K562 (cell line): ENCODE measurements around the gene SLC5A4.

Source experiments
- KLF10 ChIP-seq: fragments of 250-450 bp; sonication (Bioruptor Pico); IDR thresholded peaks from 2 replicates; pipeline ENCODE4 v1.6.1; 2021; ENCODE audit warnings: matching md5 sums
- TCF7L2 ChIP-seq: fragments of 150-350 bp; IDR thresholded peaks from 2 replicates; pipeline ENCODE4 v1.6.1; 2016; ENCODE audit warnings: low read depth, mild to moderate bottlenecking, low read length, moderate library complexity

DNA sequence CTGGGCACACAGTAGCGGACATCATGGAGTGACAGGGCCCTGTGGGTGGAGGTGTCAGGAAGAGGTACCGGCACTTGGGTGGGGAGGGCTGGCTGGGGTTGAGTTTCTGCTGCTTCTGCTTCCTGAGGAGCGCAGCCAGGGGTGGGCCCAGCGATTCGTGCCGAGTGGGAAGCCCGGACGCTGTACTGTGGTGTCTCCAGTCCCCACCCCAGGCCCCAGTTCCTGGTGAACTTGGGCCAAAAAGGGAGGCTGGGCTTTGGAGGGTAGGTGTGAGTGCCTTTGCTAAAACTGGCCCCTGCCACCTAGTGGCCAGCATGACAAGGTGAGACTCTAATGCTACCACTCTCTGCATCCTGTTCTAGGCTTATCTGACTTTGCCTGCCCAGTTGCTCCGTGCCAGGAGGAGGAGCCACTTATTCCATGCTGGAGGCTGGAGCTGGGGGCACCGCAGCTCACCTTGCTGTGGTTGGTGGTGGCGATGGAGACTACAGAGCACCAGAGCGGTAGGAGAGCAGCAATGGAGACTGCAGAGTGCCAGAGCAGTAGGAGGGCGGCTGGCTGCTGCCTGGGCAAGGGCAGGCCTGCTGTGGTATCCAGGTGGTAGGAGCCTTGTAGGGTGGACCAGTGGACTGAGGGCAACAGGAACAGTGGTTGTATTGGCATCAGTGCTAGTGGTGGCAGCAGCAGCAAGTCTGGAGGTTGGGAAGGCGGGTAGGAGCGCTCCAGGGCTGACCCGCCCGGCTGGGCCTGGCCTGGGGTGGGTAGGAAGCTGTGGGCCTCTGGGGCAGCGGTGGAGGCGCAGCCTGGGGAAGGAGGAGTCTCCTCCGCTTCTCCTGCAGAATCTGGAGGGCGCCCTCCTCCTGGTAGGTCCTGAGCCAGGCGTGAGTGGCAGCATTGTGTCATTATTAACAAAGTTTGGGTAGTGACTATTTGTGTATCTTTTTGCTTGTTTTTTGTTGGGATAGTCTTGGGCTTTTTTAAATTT is 48.1 kb downstream of the SLC5A4 start:
- TF ChIP-seq KLF10 (no peak), TCF7L2 (no peak)
